ENCODE data around the gene SUMO4.

Gene SUMO4

DNA sequence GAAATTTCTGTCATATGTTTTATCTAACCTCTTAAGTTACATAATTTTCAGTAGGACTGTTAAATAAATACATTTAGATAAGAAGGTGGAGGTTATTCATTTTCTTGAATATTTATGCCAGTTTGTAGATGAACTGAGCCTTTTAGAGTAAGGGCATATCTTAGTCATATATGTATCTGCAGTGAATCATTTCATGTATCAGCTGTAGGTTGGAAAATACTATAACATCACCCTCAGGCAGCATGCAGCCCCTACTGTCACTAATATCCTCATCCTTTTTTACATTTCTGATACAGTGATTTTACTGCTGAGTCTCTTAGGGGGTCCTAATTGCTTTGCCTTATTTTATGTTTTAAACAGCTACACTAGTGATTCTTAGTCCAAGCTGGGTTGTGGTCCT is 19.5 kb upstream of the SUMO4 start:
- H3K14ac ChIP-seq (ENCODE audit: low read length): no peak overlapping the region
- H2BK15ac ChIP-seq (ENCODE audit: low read length): no peak overlapping the region
- H3K9ac ChIP-seq (ENCODE audit: low read depth, low read length, poor library complexity): no peak overlapping the region
- H3K27me3 ChIP-seq (ENCODE audit: control insufficient read depth in 3 of 3, insufficient read depth in 3 of 3, low read depth in 1 of 3, low read length in 3 of 3): no peaks in the 10 kb centered on the region
- no peak overlapping the region for H3K23ac ChIP-seq (ENCODE audit: low read depth, low read length, poor library complexity)
- H4K8ac ChIP-seq (ENCODE audit: low read depth, low read length): no peak overlapping the region
- H3K4me2 ChIP-seq (ENCODE audit: insufficient read depth, low read length, poor library complexity, severe bottlenecking): no peak overlapping the region
- no peak overlapping the region for H3K4me3 ChIP-seq (ENCODE audit: low read length in 2 of 2)
- DNase-seq (ENCODE audit: low spot score): no peak
- no peak overlapping the region for H4K91ac ChIP-seq (ENCODE audit: low read depth, low read length, poor library complexity)
- H3K18ac ChIP-seq (ENCODE audit: low read length): no peak overlapping the region
- no peak overlapping the region for H2AFZ ChIP-seq (ENCODE audit: low read length)
- peaks cover 1% of the 10 kb centered on the region for H3K79me1 ChIP-seq (ENCODE audit: low read depth, low read length)
- H3K4me1 ChIP-seq (ENCODE audit: control insufficient read depth in 2 of 2, insufficient read depth in 1 of 2, low read depth in 1 of 2, low read length in 2 of 2): no peaks in the 10 kb centered on the region
- H2BK120ac ChIP-seq (ENCODE audit: low read depth, low read length): no peak overlapping the region
- no peak overlapping the region for H2BK5ac ChIP-seq (ENCODE audit: low read length)
- peaks cover 27 to 70% of the 10 kb centered on the region in 2 donors for H3K36me3 ChIP-seq (replicated peaks in 1 of 2; ENCODE audit: control insufficient read depth in 2 of 2, insufficient read depth in 2 of 2, low read length in 2 of 2)
- H3K4ac ChIP-seq (ENCODE audit: low read length): no peak overlapping the region
- peaks cover 2 to 23% of the 10 kb centered on the region in 2 donors for H3K9me3 ChIP-seq (replicated peaks in 1 of 2; ENCODE audit: control insufficient read depth in 2 of 2, insufficient read depth in 1 of 2, low read depth in 1 of 2, low read length in 2 of 2)
- H2BK12ac ChIP-seq (ENCODE audit: low read length): no peak overlapping the region
- no peak overlapping the region for H3K27ac ChIP-seq (replicated peaks; ENCODE audit: low read length)
- H2AK5ac ChIP-seq (ENCODE audit: low read depth, low read length): no peak overlapping the region

- Histone ChIP-seq H2BK5ac (ENCODE audit: low read length) (no peak overlapping the region), H3K36me3 (replicated peaks in 1 of 2; ENCODE audit: control insufficient read depth in 2 of 2, insufficient read depth in 2 of 2, low read length in 2 of 2) (peaks cover 26 to 85% of the 10 kb centered on the region in 2 donors), H4K91ac (ENCODE audit: low read depth, low read length, poor library complexity) (no peak overlapping the region), H2BK12ac (ENCODE audit: low read length) (no peak overlapping the region), H3K79me1 (ENCODE audit: low read depth, low read length) (peaks cover 1% of the 10 kb centered on the region), H4K8ac (ENCODE audit: low read depth, low read length) (no peak overlapping the region), H2AFZ (ENCODE audit: low read length) (no peak overlapping the region), H3K14ac (ENCODE audit: low read length) (no peak overlapping the region), H2BK15ac (ENCODE audit: low read length) (no peak overlapping the region), H3K4ac (ENCODE audit: low read length) (no peak overlapping the region), H2AK5ac (ENCODE audit: low read depth, low read length) (no peak overlapping the region), H3K27me3 (ENCODE audit: control insufficient read depth in 3 of 3, insufficient read depth in 3 of 3, low read depth in 1 of 3, low read length in 3 of 3) (no peaks in the 10 kb centered on the region), H3K9me3 (replicated peaks in 1 of 2; ENCODE audit: control insufficient read depth in 2 of 2, insufficient read depth in 1 of 2, low read depth in 1 of 2, low read length in 2 of 2) (peaks cover 2 to 39% of the 10 kb centered on the region in 2 donors), H3K9ac (ENCODE audit: low read depth, low read length, poor library complexity) (no peak overlapping the region), H3K18ac (ENCODE audit: low read length) (no peak overlapping the region), H2BK120ac (ENCODE audit: low read depth, low read length) (no peak overlapping the region), H3K23ac (ENCODE audit: low read depth, low read length, poor library complexity) (no peak overlapping the region), H3K4me3 (ENCODE audit: low read length in 2 of 2) (no peak overlapping the region), H3K27ac (replicated peaks; ENCODE audit: low read length) (no peak overlapping the region), H3K4me1 (ENCODE audit: control insufficient read depth in 2 of 2, insufficient read depth in 1 of 2, low read depth in 1 of 2, low read length in 2 of 2) (peaks cover 0 to 2% of the 10 kb centered on the region in 2 donors), H3K4me2 (ENCODE audit: insufficient read depth, low read length, poor library complexity, severe bottlenecking) (no peak overlapping the region)
- WGBS, 2 donors (ENCODE audit: extremely low coverage in 2 of 2, insufficient read length in 2 of 2, insufficient replicate concordance in 1 of 2): no CpG with 5 or more reads among the region's 4 CpGs
- no peak for DNase-seq (ENCODE audit: low spot score)
These were observed 16.7 kb upstream of the SUMO4 start for GRCh38 chr6:149383371-149383770.

DNA sequence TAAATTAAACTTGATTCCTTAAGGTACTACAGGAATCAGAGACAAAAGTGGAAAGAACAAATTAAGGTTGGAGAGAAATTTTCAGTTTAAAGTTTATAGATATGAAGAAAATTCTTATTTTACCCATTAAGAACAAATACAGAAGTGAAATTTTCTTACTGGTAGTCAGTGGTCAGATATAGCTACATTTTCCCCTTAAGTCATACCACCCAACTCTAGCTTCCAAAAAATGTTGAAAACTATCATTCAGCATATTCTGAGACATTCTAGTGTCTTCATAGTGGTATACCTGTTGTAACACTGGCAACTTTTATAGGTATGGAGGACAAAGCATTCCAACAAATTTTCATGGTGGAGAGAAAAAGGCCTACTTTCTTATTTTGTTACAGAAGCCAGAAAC is 15.6 kb upstream of the SUMO4 start:
- no peak for DNase-seq (ENCODE audit: low spot score)
- Histone ChIP-seq H2BK15ac (ENCODE audit: low read length) (no peak overlapping the region), H2AK5ac (ENCODE audit: low read depth, low read length) (no peak overlapping the region), H3K14ac (ENCODE audit: low read length) (no peak overlapping the region), H3K27ac (replicated peaks; ENCODE audit: low read length) (no peak overlapping the region), H3K79me1 (ENCODE audit: low read depth, low read length) (peaks cover 1% of the 10 kb centered on the region), H3K23ac (ENCODE audit: low read depth, low read length, poor library complexity) (no peak overlapping the region), H2BK120ac (ENCODE audit: low read depth, low read length) (no peak overlapping the region), H3K36me3 (replicated peaks in 1 of 2; ENCODE audit: control insufficient read depth in 2 of 2, insufficient read depth in 2 of 2, low read length in 2 of 2) (peaks cover 16 to 76% of the 10 kb centered on the region in 2 donors), H3K4ac (ENCODE audit: low read length) (no peak overlapping the region), H3K4me2 (ENCODE audit: insufficient read depth, low read length, poor library complexity, severe bottlenecking) (no peak overlapping the region), H3K4me1 (ENCODE audit: control insufficient read depth in 2 of 2, insufficient read depth in 1 of 2, low read depth in 1 of 2, low read length in 2 of 2) (peaks cover 0 to 2% of the 10 kb centered on the region in 2 donors), H3K9ac (ENCODE audit: low read depth, low read length, poor library complexity) (no peak overlapping the region), H4K91ac (ENCODE audit: low read depth, low read length, poor library complexity) (no peak overlapping the region), H3K9me3 (replicated peaks in 1 of 2; ENCODE audit: control insufficient read depth in 2 of 2, insufficient read depth in 1 of 2, low read depth in 1 of 2, low read length in 2 of 2) (peaks cover 2 to 34% of the 10 kb centered on the region in 2 donors), H2BK12ac (ENCODE audit: low read length) (no peak overlapping the region), H3K18ac (ENCODE audit: low read length) (no peak overlapping the region), H3K27me3 (ENCODE audit: control insufficient read depth in 3 of 3, insufficient read depth in 3 of 3, low read depth in 1 of 3, low read length in 3 of 3) (no peaks in the 10 kb centered on the region), H2AFZ (ENCODE audit: low read length) (no peak overlapping the region), H2BK5ac (ENCODE audit: low read length) (no peak overlapping the region), H4K8ac (ENCODE audit: low read depth, low read length) (no peak overlapping the region), H3K4me3 (ENCODE audit: low read length in 2 of 2) (no peak overlapping the region)

DNA sequence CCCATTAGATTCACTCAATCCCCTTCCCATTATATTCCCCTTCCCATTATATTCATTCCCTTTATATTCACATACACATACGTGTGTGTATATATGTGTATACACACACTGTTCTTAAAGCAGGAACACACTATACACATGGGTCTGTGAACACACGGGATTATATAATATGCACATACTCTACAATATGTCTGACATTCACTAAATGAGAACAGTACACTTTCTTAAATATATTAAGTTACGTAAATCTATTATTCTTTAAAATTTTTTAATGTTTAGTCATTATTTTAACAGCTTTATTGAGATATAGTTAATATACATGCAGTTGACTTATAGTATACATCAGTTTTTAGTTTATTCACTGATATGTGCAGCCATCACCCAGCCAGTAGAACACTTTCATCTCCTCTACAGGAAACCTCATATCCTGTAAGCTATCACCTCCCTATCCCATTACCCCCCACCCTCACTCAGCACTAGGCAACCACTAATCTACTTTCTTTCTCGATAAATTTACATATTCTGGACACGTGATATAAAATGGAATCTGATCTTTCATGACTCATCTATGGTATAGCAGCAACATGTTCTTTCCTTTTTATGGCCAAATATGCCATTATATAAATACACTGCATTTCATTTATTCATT is 13.9 kb upstream of the SUMO4 start:
- 100% methylated on average over 1 of the region's 5 CpGs; no CpG with 5 or more reads in 1 of the 2 donors for WGBS, 2 donors (ENCODE audit: extremely low coverage in 2 of 2, insufficient read length in 2 of 2, insufficient replicate concordance in 1 of 2)
- no peak overlapping the region for H3K18ac ChIP-seq (ENCODE audit: low read length)
- H3K4ac ChIP-seq (ENCODE audit: low read length): no peak overlapping the region

More for the DNA sequence above, 13.9 kb upstream of the SUMO4 start:
- Histone ChIP-seq H3K4me1 (ENCODE audit: control insufficient read depth in 2 of 2, insufficient read depth in 1 of 2, low read depth in 1 of 2, low read length in 2 of 2) (peaks cover 0 to 2% of the 10 kb centered on the region in 2 donors), H3K4me3 (ENCODE audit: low read length in 2 of 2) (no peak overlapping the region), H3K27ac (replicated peaks; ENCODE audit: low read length) (no peak overlapping the region), H3K36me3 (replicated peaks in 1 of 2; ENCODE audit: control insufficient read depth in 2 of 2, insufficient read depth in 2 of 2, low read length in 2 of 2) (peaks cover 11 to 76% of the 10 kb centered on the region in 2 donors), H2AFZ (ENCODE audit: low read length) (no peak overlapping the region), H3K23ac (ENCODE audit: low read depth, low read length, poor library complexity) (no peak overlapping the region), H3K9me3 (replicated peaks in 1 of 2; ENCODE audit: control insufficient read depth in 2 of 2, insufficient read depth in 1 of 2, low read depth in 1 of 2, low read length in 2 of 2) (peaks cover 2 to 47% of the 10 kb centered on the region in 2 donors), H3K14ac (ENCODE audit: low read length) (no peak overlapping the region), H3K4me2 (ENCODE audit: insufficient read depth, low read length, poor library complexity, severe bottlenecking) (no peak overlapping the region), H4K8ac (ENCODE audit: low read depth, low read length) (no peak overlapping the region), H2AK5ac (ENCODE audit: low read depth, low read length) (no peak overlapping the region), H3K79me1 (ENCODE audit: low read depth, low read length) (no peaks in the 10 kb centered on the region), H2BK15ac (ENCODE audit: low read length) (no peak overlapping the region), H3K27me3 (ENCODE audit: control insufficient read depth in 3 of 3, insufficient read depth in 3 of 3, low read depth in 1 of 3, low read length in 3 of 3) (no peaks in the 10 kb centered on the region), H2BK120ac (ENCODE audit: low read depth, low read length) (no peak overlapping the region), H2BK12ac (ENCODE audit: low read length) (no peak overlapping the region), H4K91ac (ENCODE audit: low read depth, low read length, poor library complexity) (no peak overlapping the region), H3K9ac (ENCODE audit: low read depth, low read length, poor library complexity) (no peak overlapping the region), H2BK5ac (ENCODE audit: low read length) (no peak overlapping the region)
- no peak for DNase-seq (ENCODE audit: low spot score)
